Esophagus squamous epithelium (tissue), 4 donors: Measurements from ENCODE around the gene CREB3.

Experiments used
- POLR2A ChIP-seq, 4 donors: fragments of 450-650 bp; IDR thresholded peaks; one replicate each; pipeline ENCODE4 v1.6.1; 2017; ENCODE audit warnings: antibody characterized with exemption in 4 of 4, mild to moderate bottlenecking in 4 of 4, moderate library complexity in 3 of 4
- TF ChIP-seq, protein P1 (sequence below), 6 experiments: fragments of 450-650 bp in 4 of 6; fragments of 200-600 bp in 2 of 6; sonication (generic) in 2 of 6; IDR thresholded peaks; one replicate each; pipeline ENCODE4 v1.5.1; 2016 to 2019; ENCODE audit warnings: antibody characterized with exemption in 6 of 6, mild to moderate bottlenecking in 4 of 6, moderate library complexity in 4 of 6

DNA sequence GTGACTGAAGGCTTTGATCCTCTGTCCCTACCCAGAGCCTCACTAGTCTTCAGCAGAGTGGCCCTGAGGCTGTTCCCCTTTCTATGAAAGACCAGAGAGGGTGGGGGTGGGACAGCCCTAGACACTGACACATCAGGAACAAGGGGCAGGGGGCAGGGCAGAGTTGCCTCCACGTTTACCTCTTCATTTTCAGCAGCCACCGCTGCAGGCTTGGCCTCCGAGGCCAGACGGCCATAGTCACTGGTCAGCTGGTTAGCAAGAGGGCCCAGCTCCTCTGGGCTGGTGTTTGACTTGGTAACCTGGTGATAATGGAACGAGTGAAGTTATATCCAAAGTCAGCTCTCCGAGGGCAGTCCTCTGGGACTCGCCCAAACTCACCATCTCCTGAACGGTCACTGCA is 27.1 kb upstream of the CREB3 start:
- TF ChIP-seq POLR2A (IDR thresholded peaks at IDR 0.05) = no peak
- TF ChIP-seq, protein P1, sequence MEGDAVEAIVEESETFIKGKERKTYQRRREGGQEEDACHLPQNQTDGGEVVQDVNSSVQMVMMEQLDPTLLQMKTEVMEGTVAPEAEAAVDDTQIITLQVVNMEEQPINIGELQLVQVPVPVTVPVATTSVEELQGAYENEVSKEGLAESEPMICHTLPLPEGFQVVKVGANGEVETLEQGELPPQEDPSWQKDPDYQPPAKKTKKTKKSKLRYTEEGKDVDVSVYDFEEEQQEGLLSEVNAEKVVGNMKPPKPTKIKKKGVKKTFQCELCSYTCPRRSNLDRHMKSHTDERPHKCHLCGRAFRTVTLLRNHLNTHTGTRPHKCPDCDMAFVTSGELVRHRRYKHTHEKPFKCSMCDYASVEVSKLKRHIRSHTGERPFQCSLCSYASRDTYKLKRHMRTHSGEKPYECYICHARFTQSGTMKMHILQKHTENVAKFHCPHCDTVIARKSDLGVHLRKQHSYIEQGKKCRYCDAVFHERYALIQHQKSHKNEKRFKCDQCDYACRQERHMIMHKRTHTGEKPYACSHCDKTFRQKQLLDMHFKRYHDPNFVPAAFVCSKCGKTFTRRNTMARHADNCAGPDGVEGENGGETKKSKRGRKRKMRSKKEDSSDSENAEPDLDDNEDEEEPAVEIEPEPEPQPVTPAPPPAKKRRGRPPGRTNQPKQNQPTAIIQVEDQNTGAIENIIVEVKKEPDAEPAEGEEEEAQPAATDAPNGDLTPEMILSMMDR (IDR thresholded peaks at IDR 0.05) = no peak
